Astrocyte of the hippocampus (primary cell): ENCODE data around the gene TNS2.
"Not testable (repeated sequence)": the region's sequence is repeated elsewhere in the genome, so short reads cannot be mapped to it uniquely, and the experiment has no call there.

ENCODE experiments used
- DNase-seq: peaks from one replicate; pipeline ENCODE4 v3.0.0; 2011; ENCODE audit warnings: low read depth, low spot score

Gene TNS2, protein sequence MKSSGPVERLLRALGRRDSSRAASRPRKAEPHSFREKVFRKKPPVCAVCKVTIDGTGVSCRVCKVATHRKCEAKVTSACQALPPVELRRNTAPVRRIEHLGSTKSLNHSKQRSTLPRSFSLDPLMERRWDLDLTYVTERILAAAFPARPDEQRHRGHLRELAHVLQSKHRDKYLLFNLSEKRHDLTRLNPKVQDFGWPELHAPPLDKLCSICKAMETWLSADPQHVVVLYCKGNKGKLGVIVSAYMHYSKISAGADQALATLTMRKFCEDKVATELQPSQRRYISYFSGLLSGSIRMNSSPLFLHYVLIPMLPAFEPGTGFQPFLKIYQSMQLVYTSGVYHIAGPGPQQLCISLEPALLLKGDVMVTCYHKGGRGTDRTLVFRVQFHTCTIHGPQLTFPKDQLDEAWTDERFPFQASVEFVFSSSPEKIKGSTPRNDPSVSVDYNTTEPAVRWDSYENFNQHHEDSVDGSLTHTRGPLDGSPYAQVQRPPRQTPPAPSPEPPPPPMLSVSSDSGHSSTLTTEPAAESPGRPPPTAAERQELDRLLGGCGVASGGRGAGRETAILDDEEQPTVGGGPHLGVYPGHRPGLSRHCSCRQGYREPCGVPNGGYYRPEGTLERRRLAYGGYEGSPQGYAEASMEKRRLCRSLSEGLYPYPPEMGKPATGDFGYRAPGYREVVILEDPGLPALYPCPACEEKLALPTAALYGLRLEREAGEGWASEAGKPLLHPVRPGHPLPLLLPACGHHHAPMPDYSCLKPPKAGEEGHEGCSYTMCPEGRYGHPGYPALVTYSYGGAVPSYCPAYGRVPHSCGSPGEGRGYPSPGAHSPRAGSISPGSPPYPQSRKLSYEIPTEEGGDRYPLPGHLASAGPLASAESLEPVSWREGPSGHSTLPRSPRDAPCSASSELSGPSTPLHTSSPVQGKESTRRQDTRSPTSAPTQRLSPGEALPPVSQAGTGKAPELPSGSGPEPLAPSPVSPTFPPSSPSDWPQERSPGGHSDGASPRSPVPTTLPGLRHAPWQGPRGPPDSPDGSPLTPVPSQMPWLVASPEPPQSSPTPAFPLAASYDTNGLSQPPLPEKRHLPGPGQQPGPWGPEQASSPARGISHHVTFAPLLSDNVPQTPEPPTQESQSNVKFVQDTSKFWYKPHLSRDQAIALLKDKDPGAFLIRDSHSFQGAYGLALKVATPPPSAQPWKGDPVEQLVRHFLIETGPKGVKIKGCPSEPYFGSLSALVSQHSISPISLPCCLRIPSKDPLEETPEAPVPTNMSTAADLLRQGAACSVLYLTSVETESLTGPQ (N-terminal part only)

GRCh38 chr12:53049571-53050318 is at the start of gene TNS2:
Gene TNS2 (plus strand): TSS chr12:53050065. CDS start chr12:53050186, 121 bp downstream.
- DNase-seq, result peak; percentile 57

GRCh38 chr12:53004178-53004577 is 45.7 kb upstream of the TNS2 start:
- DNase-seq, result no peak

DNA sequence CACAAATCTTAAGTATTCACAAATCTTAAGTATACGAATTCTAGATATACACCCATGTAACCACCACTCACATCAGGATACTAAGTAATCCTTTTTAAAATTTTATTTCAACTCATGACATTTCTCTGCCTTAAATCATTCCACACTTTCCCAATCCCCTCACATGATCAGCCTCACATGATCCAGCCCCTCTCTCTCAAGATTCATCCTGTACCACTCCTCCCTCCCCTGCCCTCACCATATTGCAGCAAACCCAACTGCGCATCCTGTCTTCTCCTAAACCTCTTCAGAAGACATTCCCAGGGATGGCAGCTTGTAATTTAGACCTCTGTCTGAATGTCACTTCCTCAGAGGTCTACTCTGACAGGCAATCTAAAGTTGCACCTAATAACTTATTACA is 45.3 kb upstream of the TNS2 start:
- no peak for DNase-seq

GRCh38 chr12:53005215-53005985 is 44.5 kb upstream of the TNS2 start:
- peak; percentile 29 for DNase-seq

DNA sequence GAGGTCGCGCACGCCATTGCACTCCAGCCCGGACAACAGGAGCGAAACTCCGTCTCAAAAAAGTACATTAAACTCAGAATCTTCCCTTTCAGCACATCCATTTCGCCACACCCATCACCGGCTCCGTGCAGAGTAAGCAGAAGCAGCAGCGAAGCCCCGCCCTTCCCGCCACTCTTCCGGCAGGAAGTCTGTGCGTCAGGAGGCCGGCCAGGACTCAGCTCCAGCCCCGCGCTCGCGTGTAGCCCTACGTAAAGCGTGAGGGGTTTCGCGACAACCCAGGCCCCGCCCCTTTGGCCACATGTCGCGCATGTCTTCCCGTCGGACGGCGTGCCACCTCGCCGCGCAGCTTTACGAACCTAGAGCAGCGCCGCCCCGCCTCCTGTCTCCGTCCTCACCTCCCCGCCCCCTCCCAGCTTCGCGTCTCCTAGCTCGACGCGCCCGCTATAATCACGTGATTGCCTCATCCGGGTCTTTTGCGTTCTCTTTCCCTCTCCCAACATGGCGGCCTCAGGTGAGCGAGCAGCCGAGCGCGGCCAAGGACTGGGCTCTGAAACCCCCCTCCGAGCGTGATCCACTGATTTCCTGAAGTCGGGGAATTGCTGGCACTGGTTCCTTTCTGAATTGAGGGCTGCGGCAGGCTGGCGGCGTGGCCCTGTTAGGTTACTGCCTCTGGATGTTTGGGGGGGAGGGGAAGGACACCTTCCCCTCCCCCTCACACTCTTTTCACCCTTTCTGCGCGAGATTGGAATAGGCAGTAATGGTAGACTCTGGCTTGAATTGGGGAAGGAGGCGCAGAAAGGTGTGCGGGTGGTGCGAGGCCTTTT is 43.7 kb upstream of the TNS2 start, which contains the start of gene EIF4B:
EIF4B (plus strand) TSS at position 471 of the 824 bp plus-strand sequence; CDS start at position 499, 28 bp downstream.
- peak; percentile 100 for DNase-seq

GRCh38 chr12:53006810-53007309 is 43.0 kb upstream of the TNS2 start:
- peak; percentile 82 for DNase-seq

DNA sequence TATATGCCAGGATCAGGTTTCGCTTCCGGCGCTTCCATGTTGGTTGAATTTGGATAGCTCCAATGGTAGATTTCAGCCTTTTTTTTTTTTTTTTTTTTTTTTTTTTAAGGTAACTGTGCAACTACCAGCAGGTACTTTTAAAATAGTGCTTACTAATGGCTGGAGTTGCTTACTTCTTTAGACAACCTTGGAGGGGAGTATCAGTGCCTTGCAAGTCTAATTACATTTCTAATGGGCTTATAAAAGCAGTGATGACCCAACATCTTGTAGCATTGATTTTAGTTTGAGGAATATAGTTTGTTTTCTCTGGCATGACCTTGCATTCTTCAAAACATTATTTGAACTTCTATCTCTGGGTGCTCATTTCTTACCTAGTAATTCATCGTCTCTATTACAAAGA is 42.5 kb upstream of the TNS2 start:
- DNase-seq, result no peak

DNA sequence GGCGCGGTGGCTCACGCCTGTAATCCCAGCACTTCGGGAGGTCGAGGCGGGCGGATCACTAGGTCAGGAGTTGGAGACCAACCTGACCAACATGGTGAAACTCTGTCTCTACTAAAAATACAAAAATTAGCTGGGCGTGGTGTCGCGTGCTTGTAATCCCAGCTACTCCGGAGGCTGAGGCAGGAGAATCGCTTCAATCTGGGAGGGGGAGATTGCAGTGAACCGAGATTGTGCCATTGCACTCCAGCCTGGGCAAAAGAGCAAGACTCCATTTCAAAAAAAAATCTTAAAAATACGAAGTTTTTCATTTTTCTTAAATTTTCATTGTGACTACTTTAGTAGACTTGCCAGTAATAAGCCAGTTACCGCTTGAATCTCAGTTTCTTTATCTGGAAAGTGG is 41.1 kb upstream of the TNS2 start:
- DNase-seq, result not testable (repeated sequence)

GRCh38 chr12:53010955-53011354 is 38.9 kb upstream of the TNS2 start:
- no peak for DNase-seq

DNA sequence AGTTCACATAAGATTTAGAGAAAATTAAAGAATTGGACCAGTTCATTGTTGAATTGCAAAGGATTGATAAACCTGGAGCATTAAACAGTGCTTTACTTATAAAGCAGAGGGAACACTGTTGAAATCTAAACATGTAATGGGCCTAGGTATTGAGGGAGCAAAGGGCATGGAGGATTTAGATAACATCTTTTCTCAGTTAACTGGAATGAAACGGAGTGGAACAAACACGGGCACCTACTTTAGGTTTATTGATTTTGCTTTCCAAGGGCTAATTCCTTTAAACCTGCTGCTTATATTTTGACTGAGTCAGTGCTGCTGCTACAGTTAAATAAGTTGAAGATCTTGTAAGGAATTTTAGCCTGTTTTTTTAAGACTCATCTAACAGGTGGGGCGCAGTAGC is 38.0 kb upstream of the TNS2 start:
- no peak for DNase-seq

GRCh38 chr12:53012928-53013327 is 36.9 kb upstream of the TNS2 start:
- no peak for DNase-seq

GRCh38 chr12:53014709-53015108 is 35.2 kb upstream of the TNS2 start:
- no peak for DNase-seq

DNA sequence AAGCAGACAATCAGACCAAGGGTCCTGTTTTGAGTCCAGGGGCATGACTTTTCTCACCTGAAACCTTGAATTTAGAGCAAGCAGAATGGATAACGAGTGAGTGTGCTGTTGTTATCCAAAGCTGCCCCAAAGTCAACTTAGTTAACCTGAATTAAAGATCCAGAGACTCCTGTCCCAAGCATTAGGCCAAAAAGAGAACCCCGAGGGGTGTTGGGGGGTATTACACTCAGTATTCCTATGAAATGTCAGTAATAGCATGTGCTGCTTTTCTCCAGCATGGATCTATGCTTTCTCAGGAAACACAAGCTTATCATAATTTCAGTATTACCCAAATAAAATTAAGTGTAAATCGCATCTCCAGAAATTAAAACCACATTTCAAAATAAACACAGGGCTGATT is 24.6 kb upstream of the TNS2 start:
- no peak for DNase-seq

- DNase-seq, result not testable (repeated sequence)
Measured at GRCh38 chr12:53027014-53027413, 22.9 kb upstream of the TNS2 start.

GRCh38 chr12:53031616-53032015 is 18.2 kb upstream of the TNS2 start:
- DNase-seq, result no peak

DNA sequence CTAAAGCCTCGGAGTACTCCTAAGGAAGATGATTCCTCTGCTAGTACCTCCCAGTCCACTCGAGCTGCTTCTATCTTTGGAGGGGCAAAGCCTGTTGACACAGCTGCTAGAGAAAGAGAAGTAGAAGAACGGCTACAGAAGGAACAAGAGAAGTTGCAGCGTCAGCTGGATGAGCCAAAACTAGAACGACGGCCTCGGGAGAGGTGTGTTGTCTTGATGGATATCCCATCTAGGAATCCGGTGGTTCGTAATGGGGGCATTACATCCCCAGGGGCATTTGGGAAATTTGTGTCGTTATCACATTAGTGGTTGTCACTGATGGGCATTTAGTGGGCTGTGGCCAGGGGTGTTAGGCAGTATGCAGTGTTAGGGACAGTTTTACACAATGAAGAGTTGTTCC is 16.0 kb upstream of the TNS2 start:
- DNase-seq, result not testable (repeated sequence)

- DNase-seq, result no peak
Measured at GRCh38 chr12:53034459-53034858, 15.4 kb upstream of the TNS2 start.

DNA sequence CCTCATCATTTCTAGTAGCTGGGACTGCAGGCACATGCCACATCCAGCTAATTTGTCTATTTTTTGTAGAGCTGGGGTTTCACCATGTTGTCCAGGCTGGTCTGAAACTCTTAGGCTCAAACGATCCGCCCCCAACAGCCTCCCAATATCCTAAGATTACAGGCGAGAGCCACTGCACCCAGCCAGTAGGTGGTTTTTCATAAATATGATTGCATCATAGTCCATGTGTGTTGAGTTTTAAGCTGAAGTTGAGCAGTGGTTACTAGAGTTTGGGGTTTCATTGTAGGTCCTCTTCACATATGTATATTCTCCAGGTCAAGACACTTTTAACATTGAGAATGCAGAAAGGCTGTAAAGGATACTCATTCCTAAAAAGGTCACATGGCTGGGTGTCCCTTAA is 13.1 kb upstream of the TNS2 start:
- DNase-seq, result no peak

- DNase-seq, result no peak
Measured at GRCh38 chr12:53039851-53040250, 10.0 kb upstream of the TNS2 start.
